LHCN-M2 (cell line): ENCODE results near the gene BAX. TPM values are rescaled to one million over a fixed set of nuclear protein-coding genes. Genes with fewer than 3 reads are reported as not detected.

ENCODE experiments used
- DNase-seq: peaks from one replicate; pipeline ENCODE4 v3.0.0-alpha.2; 2012; ENCODE audit warnings: low read depth
- total RNA-seq: library from RNA; depleted of rRNA; stranded (reverse); fragments of >200 nt; gene quantifications from 2 replicates; pipeline ENCODE4 v1.2.3, GENCODE V29; 2014

BAX gene
- total RNA-seq, 1 experiment from 2014 or later: 176 TPM

- DNase-seq: peak; percentile 37
Measured at GRCh38 chr19:48928164-48929025, 26.3 kb upstream of the BAX start.

- DNase-seq: peak; percentile 27
Measured at GRCh38 chr19:48933382-48933932, 21.2 kb upstream of the BAX start, which contains the start of gene DHDH. DHDH (plus strand) TSS chr19:48933699; CDS start chr19:48933722, 23 bp downstream.

GRCh38 chr19:48934837-48935236 lies 19.8 kb upstream of the BAX start:
- DNase-seq: no peak

- no peak for DNase-seq
Measured at GRCh38 chr19:48935864-48936263, 18.8 kb upstream of the BAX start.

- DNase-seq: no peak
Measured at GRCh38 chr19:48938256-48938655, 16.4 kb upstream of the BAX start.

GRCh38 chr19:48940902-48941301 lies 13.8 kb upstream of the BAX start:
- no peak for DNase-seq

GRCh38 chr19:48943081-48943480 lies 11.6 kb upstream of the BAX start:
- no peak for DNase-seq

- no peak for DNase-seq
Measured at GRCh38 chr19:48945415-48945814, 9.3 kb upstream of the BAX start.

- DNase-seq: no peak
Measured at GRCh38 chr19:48945817-48946216, 8.9 kb upstream of the BAX start.

GRCh38 chr19:48946463-48947257 lies 8.0 kb upstream of the BAX start:
- DNase-seq: no peak

GRCh38 chr19:48947258-48947542 lies 7.5 kb upstream of the BAX start:
- no peak for DNase-seq

- no peak for DNase-seq
Measured at GRCh38 chr19:48950159-48950558, 4.5 kb upstream of the BAX start.

GRCh38 chr19:48950830-48951519 lies 3.7 kb upstream of the BAX start:
- no peak for DNase-seq

GRCh38 chr19:48953141-48953540 lies 1.5 kb upstream of the BAX start:
- DNase-seq: no peak

GRCh38 chr19:48953990-48954594 lies 583 bp upstream of the BAX start:
- no peak for DNase-seq

- DNase-seq: no peak
Measured at GRCh38 chr19:48955308-48955958, 758 bp downstream of the BAX start.

- no peak for DNase-seq
Measured at GRCh38 chr19:48958006-48958405, 3.3 kb downstream of the BAX start.

- DNase-seq: no peak
Measured at GRCh38 chr19:48959341-48960239, 4.9 kb downstream of the BAX start.

- DNase-seq: no peak
Measured at GRCh38 chr19:48961051-48961649, 6.5 kb downstream of the BAX start.

- no peak for DNase-seq
Measured at GRCh38 chr19:48961673-48962028, 7.0 kb downstream of the BAX start.
